GM18508 (cell line): ENCODE data around the gene SPTBN5.
"Not testable (repeated sequence)": the region's sequence is repeated elsewhere in the genome, so short reads cannot be mapped to it uniquely, and the experiment has no call there.

Experiments
- ATAC-seq: cut with Tn5 transposase; IDR thresholded peaks from one replicate; pipeline ENCODE4 v1.9.1; 2021; ENCODE audit warnings: moderate number of reproducible peaks; ENCODE audit not compliant: insufficient read depth, unreplicated experiment

Gene SPTBN5

GRCh38 chr15:41850482-41851166, 43.2 kb downstream of the SPTBN5 start:
- no peak for ATAC-seq

- no peak for ATAC-seq
These were observed 44.0 kb downstream of the SPTBN5 start for GRCh38 chr15:41849861-41850260.

- no peak for ATAC-seq
These were observed 44.6 kb downstream of the SPTBN5 start for GRCh38 chr15:41849204-41849603.

- ATAC-seq, result no peak
These were observed 45.2 kb downstream of the SPTBN5 start for GRCh38 chr15:41848631-41849030.

GRCh38 chr15:41847981-41848380, 45.9 kb downstream of the SPTBN5 start:
- no peak for ATAC-seq

GRCh38 chr15:41847206-41847605, 46.6 kb downstream of the SPTBN5 start:
- ATAC-seq, result no peak

- ATAC-seq, result no peak
These were observed 49.0 kb downstream of the SPTBN5 start for GRCh38 chr15:41844814-41845213.

GRCh38 chr15:41843571-41843970, 50.3 kb downstream of the SPTBN5 start:
- ATAC-seq, result no peak

GRCh38 chr15:41842229-41842628, 51.6 kb downstream of the SPTBN5 start:
- ATAC-seq, result no peak

GRCh38 chr15:41841131-41841530, 52.7 kb downstream of the SPTBN5 start:
- ATAC-seq, result no peak

GRCh38 chr15:41840673-41841072, 53.2 kb downstream of the SPTBN5 start:
- ATAC-seq, result no peak

GRCh38 chr15:41839781-41840491, 53.9 kb downstream of the SPTBN5 start:
- no peak for ATAC-seq

- ATAC-seq, result no peak
These were observed 55.4 kb downstream of the SPTBN5 start, which contains the start of gene PLA2G4B for GRCh38 chr15:41838400-41838897. Gene PLA2G4B (plus strand): TSS chr15:41838847. CDS start chr15:41838914, 67 bp downstream.

- no peak for ATAC-seq
These were observed 57.0 kb downstream of the SPTBN5 start for GRCh38 chr15:41836713-41837454.

GRCh38 chr15:41836073-41836472, 57.8 kb downstream of the SPTBN5 start:
- no peak for ATAC-seq

- ATAC-seq, result no peak
These were observed 59.8 kb downstream of the SPTBN5 start for GRCh38 chr15:41834096-41834495.

- ATAC-seq, result no peak
These were observed 61.0 kb downstream of the SPTBN5 start for GRCh38 chr15:41832875-41833274.

GRCh38 chr15:41832208-41832607, 61.6 kb downstream of the SPTBN5 start:
- ATAC-seq, result no peak

GRCh38 chr15:41831291-41831690, 62.6 kb downstream of the SPTBN5 start:
- ATAC-seq, result not testable (repeated sequence)

- no peak for ATAC-seq
These were observed 63.8 kb downstream of the SPTBN5 start for GRCh38 chr15:41829959-41830646.
